Measurements from ENCODE around the gene CYP20A1. TPM values are rescaled to one million over a fixed set of nuclear protein-coding genes. Genes with fewer than 3 reads are reported as not detected.

The CYP20A1 gene
- total and polyA plus RNA-seq, 9 of the 15 experiments (the other 6 are each of a cell fraction or from before 2014, with no cell fraction given), result 10.3 to 31.7 (median 12.4) TPM

DNA sequence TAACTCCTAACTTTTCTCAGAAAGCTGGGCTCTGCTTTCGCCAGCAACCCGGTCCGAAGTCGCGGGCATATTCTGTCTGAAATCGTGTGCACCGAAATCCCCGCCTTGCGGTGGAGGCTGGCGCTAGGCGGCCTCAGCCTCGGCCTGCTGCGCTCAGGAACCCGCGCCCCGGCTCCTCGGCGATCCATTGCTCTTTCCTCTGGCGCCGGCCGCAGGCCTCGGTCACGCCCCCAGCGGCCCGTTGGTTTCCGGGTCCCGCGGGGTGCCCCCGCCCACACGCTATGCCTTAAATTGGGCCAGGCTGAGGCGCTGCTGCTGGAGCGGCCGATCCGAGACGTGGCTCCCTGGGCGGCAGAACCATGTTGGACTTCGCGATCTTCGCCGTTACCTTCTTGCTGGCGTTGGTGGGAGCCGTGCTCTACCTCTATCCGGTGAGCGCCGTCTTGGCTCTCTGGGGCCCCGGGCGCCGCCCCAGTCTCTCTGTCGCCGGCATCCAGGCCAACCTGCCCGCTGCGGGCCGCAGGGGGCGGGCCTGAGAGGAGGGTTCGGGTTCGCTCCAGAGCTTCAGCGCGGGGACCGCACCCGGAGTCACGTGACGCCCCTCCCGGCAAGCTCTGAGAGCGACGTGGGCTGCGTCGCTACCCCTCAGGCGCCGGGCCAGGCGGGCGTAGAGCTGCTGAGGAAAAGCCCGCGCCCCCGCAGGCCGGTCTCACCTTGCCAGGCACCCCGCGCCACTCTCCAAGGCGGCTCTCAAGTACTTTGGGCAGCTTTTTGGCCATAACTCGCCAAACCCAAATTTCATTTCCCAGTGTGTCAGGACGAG lies at the start of gene CYP20A1 (continued):
- TF ChIP-seq REST (IDR thresholded peaks at IDR 0.05; ENCODE audit: borderline replicate concordance) (peak; percentile 95), REST (CRISPR knock-in tag; IDR thresholded peaks at IDR 0.05; ENCODE audit: low read depth) (no peak), SIN3A (IDR thresholded peaks at IDR 0.05; ENCODE audit: borderline replicate concordance in 2 of 2, control insufficient read depth in 1 of 2, low read depth in 2 of 2, low read length in 2 of 2) (peak; percentile 73 to 81; a peak in 2 of 4 replicates), XRCC4 (IDR thresholded peaks at IDR 0.05; ENCODE audit: extremely low read depth, insufficient read depth, insufficient read length) (no peak), CREM (IDR thresholded peaks at IDR 0.05; ENCODE audit: low read depth) (peak; percentile 69), GABPA (tag; conservative IDR thresholded peaks at IDR 0.05; ENCODE audit: low read depth) (peak; percentile 76), NBN (IDR thresholded peaks at IDR 0.05; ENCODE audit: low read depth) (no peak), POU5F1 (IDR thresholded peaks at IDR 0.05; ENCODE audit: borderline replicate concordance, low read depth, low read length, partially characterized antibody) (no peak), DPF2 (IDR thresholded peaks at IDR 0.05) (no peak)
- TF ChIP-seq, protein P1, sequence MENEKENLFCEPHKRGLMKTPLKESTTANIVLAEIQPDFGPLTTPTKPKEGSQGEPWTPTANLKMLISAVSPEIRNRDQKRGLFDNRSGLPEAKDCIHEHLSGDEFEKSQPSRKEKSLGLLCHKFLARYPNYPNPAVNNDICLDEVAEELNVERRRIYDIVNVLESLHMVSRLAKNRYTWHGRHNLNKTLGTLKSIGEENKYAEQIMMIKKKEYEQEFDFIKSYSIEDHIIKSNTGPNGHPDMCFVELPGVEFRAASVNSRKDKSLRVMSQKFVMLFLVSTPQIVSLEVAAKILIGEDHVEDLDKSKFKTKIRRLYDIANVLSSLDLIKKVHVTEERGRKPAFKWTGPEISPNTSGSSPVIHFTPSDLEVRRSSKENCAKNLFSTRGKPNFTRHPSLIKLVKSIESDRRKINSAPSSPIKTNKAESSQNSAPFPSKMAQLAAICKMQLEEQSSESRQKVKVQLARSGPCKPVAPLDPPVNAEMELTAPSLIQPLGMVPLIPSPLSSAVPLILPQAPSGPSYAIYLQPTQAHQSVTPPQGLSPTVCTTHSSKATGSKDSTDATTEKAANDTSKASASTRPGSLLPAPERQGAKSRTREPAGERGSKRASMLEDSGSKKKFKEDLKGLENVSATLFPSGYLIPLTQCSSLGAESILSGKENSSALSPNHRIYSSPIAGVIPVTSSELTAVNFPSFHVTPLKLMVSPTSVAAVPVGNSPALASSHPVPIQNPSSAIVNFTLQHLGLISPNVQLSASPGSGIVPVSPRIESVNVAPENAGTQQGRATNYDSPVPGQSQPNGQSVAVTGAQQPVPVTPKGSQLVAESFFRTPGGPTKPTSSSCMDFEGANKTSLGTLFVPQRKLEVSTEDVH (IDR thresholded peaks at IDR 0.05; ENCODE audit: low read depth, partially characterized antibody), result peak; percentile 71

All from K562 (cell line).